MM.1S (cell line): ENCODE results near the gene TARP.
"Not testable (repeated sequence)": the region's sequence is repeated elsewhere in the genome, so short reads cannot be mapped to it uniquely, and the experiment has no call there.

Experiments used
- DNase-seq: peaks from one replicate; pipeline ENCODE4 v3.0.0-alpha.2; 2015
- H2AFZ ChIP-seq: fragments of 300-600 bp; sonication (generic); 2 replicates; pipeline ENCODE4 v1.6.0; 2016; ENCODE audit warnings: antibody characterized with exemption, low read length
- H3F3A ChIP-seq: fragments of 300-600 bp; sonication (generic); 2 replicates; pipeline ENCODE4 v1.6.1; 2016; ENCODE audit warnings: mild to moderate bottlenecking, antibody characterized with exemption, low read length, moderate library complexity, mixed read lengths; ENCODE audit not compliant: insufficient read depth
- H3K27ac ChIP-seq: fragments of 300-600 bp; sonication (generic); 2 replicates; pipeline ENCODE4 v1.5.1; 2016; ENCODE audit warnings: mild to moderate bottlenecking, low read length
- H3K27me3 ChIP-seq: fragments of 300-600 bp; sonication (generic); replicated peaks from 2 replicates; pipeline ENCODE4 v1.6.0; 2016; ENCODE audit warnings: low read length; ENCODE audit not compliant: insufficient read depth
- H3K36me3 ChIP-seq: fragments of 300-600 bp; sonication (generic); replicated peaks from 2 replicates; pipeline ENCODE4 v1.6.1; 2016; ENCODE audit warnings: mild to moderate bottlenecking, low read length, mixed read lengths; ENCODE audit not compliant: insufficient read depth
- H3K4me1 ChIP-seq: fragments of 300-600 bp; sonication (generic); 2 replicates; pipeline ENCODE4 v1.6.1; 2016; ENCODE audit warnings: low read length, mixed read lengths
- H3K4me2 ChIP-seq: fragments of 300-600 bp; sonication (generic); 2 replicates; pipeline ENCODE4 v1.6.0; 2016; ENCODE audit warnings: low read depth, low read length
- H3K4me3 ChIP-seq: fragments of 300-600 bp; sonication (generic); 2 replicates; pipeline ENCODE4 v1.5.1; 2016; ENCODE audit warnings: low read length, mixed read lengths
- H3K79me2 ChIP-seq: fragments of 300-600 bp; sonication (generic); 2 replicates; pipeline ENCODE4 v1.6.1; 2016; ENCODE audit warnings: mixed run types, low read length, mixed read lengths
- H3K9ac ChIP-seq: fragments of 300-600 bp; sonication (generic); 2 replicates; pipeline ENCODE4 v1.6.1; 2016; ENCODE audit warnings: low read length, mixed read lengths
- H3K9me2 ChIP-seq: fragments of 300-600 bp; sonication (generic); replicated peaks from 2 replicates; pipeline ENCODE4 v1.6.1; 2016; ENCODE audit warnings: mild to moderate bottlenecking, low read length, mixed read lengths; ENCODE audit not compliant: insufficient read depth
- H3K9me3 ChIP-seq: fragments of 300-600 bp; sonication (generic); replicated peaks from 2 replicates; pipeline ENCODE4 v1.6.1; 2016; ENCODE audit warnings: mild to moderate bottlenecking, low read length, mixed read lengths; ENCODE audit not compliant: insufficient read depth
- H4K20me1 ChIP-seq: fragments of 300-600 bp; sonication (generic); 2 replicates; pipeline ENCODE4 v1.6.1; 2016; ENCODE audit warnings: mild to moderate bottlenecking, low read length, moderate library complexity, mixed read lengths; ENCODE audit not compliant: insufficient read depth
- EZH2 ChIP-seq: fragments of 300-600 bp; sonication (generic); optimal IDR thresholded peaks from 2 replicates; pipeline ENCODE3; 2017; ENCODE audit warnings: low read depth, mild to moderate bottlenecking, antibody characterized with exemption, low read length, mixed read lengths
- EZH2phosphoT487 ChIP-seq: fragments of 300-600 bp; sonication (generic); IDR thresholded peaks from 2 replicates; pipeline ENCODE4 v1.6.1; 2018; ENCODE audit warnings: antibody characterized with exemption, low read length
- TF ChIP-seq, protein P1 (sequence below): fragments of 300-600 bp; sonication (generic); IDR thresholded peaks from 2 replicates; pipeline ENCODE4 v1.5.1; 2016; ENCODE audit warnings: antibody characterized with exemption, low read length, mixed read lengths

TARP gene

DNA sequence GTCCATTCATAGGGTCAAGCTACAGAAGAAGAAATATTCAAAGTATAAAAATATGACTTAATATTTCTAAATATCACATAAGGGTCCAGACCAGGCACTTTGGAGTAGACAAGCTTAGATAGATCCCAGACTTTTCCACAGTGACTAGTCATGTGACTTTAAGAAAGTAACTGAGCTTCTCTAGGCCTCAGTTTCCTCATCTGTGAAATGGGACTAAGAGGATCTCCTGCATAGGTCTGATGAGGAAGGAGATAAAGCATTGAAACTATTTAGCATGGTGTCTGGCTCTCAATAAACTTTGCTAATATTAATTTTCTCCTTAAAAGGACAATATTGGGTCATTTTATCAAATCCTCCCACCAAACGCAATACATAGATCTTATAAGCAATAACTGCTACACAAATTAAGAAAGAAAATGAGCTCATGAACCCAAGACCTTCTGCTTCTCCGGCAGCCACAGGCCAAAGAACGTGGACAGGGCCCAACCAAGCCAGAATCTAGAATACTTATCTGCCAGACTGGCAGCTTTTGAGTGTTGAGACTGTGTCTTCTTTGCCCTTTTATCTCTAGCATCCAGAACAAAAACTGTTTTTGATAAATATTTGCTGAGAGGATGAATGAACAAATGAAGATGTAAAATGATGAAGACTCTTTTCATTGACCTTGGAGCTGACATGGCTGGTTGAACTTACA is 1.6 kb upstream of the TARP start:
- Histone ChIP-seq H3K36me3 (no peaks in the 10 kb centered on the region), H3F3A (no peaks in the 10 kb centered on the region), H3K27me3 (no peaks in the 10 kb centered on the region), H3K27ac (no peak overlapping the region), H3K79me2 (no peaks in the 10 kb centered on the region), H3K4me1 (no peaks in the 10 kb centered on the region), H3K4me2 (no peak overlapping the region), H3K9me2 (no peaks in the 10 kb centered on the region), H3K9me3 (no peaks in the 10 kb centered on the region), H2AFZ (no peak overlapping the region), H3K4me3 (no peak overlapping the region), H4K20me1 (no peaks in the 10 kb centered on the region), H3K9ac (no peak overlapping the region)
- no peak for TF ChIP-seq EZH2phosphoT487
- TF ChIP-seq, protein P1, sequence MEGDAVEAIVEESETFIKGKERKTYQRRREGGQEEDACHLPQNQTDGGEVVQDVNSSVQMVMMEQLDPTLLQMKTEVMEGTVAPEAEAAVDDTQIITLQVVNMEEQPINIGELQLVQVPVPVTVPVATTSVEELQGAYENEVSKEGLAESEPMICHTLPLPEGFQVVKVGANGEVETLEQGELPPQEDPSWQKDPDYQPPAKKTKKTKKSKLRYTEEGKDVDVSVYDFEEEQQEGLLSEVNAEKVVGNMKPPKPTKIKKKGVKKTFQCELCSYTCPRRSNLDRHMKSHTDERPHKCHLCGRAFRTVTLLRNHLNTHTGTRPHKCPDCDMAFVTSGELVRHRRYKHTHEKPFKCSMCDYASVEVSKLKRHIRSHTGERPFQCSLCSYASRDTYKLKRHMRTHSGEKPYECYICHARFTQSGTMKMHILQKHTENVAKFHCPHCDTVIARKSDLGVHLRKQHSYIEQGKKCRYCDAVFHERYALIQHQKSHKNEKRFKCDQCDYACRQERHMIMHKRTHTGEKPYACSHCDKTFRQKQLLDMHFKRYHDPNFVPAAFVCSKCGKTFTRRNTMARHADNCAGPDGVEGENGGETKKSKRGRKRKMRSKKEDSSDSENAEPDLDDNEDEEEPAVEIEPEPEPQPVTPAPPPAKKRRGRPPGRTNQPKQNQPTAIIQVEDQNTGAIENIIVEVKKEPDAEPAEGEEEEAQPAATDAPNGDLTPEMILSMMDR = no peak
- no peak for TF ChIP-seq EZH2
- no peak for DNase-seq

DNA sequence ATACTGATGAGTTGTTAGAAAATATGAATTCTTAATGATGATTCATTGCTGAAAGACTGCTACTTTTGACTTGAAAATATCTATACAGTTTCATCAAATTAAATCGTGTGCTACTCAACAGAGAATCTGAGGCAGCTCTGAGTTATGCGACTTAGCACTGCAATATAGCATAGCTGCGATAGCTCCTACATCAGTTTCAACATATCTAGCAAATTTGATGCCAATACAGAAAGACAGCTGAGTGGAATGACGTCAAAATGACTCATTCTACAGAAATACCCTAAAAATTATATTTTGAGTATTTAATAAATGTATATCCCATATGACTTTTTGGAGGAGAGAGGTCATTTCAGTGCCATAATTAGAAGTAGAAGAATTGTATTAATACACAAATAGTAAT is 1.1 kb upstream of the TARP start:
- no peaks in the 10 kb centered on the region for H3F3A ChIP-seq
- TF ChIP-seq, protein P1 = no peak
- TF ChIP-seq EZH2phosphoT487 (no peak), EZH2 (no peak)
- no peak overlapping the region for H3K27ac ChIP-seq
- no peak overlapping the region for H3K4me3 ChIP-seq
- no peaks in the 10 kb centered on the region for H4K20me1 ChIP-seq
- no peaks in the 10 kb centered on the region for H3K79me2 ChIP-seq
- H3K27me3 ChIP-seq = no peaks in the 10 kb centered on the region
- H3K9ac ChIP-seq = no peak overlapping the region
- H3K4me1 ChIP-seq = no peaks in the 10 kb centered on the region
- no peaks in the 10 kb centered on the region for H3K9me3 ChIP-seq
- no peaks in the 10 kb centered on the region for H3K9me2 ChIP-seq
- H3K4me2 ChIP-seq = no peak overlapping the region
- no peaks in the 10 kb centered on the region for H3K36me3 ChIP-seq
- H2AFZ ChIP-seq = no peak overlapping the region
- DNase-seq = no peak

DNA sequence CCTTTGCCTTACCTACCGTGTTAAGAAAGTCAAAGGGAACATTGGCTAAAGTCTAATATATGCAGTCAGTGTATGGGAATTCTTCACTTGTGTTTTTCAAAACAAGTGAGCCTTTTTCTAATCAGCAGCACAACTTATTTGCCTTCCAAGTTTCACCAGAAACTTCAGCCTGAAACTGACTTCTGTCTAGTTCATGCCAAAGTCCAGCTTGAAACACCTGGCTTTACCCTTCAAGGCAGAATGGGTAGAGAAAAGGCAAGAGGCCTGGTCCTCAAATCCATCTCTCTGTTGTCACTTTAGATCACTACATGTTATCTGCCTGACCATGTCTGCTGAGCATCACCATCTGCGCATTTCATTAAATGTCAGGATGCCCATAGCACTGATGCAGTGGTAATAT is 3.0 kb downstream of the TARP start:
- H3F3A ChIP-seq, H3K27ac ChIP-seq, DNase-seq, H3K9ac ChIP-seq, H3K79me2 ChIP-seq, H4K20me1 ChIP-seq, H3K4me3 ChIP-seq, H3K36me3 ChIP-seq, H3K4me1 ChIP-seq, H2AFZ ChIP-seq, H3K9me2 ChIP-seq, H3K27me3 ChIP-seq, H3K9me3 ChIP-seq, H3K4me2 ChIP-seq: not testable (repeated sequence)

DNA sequence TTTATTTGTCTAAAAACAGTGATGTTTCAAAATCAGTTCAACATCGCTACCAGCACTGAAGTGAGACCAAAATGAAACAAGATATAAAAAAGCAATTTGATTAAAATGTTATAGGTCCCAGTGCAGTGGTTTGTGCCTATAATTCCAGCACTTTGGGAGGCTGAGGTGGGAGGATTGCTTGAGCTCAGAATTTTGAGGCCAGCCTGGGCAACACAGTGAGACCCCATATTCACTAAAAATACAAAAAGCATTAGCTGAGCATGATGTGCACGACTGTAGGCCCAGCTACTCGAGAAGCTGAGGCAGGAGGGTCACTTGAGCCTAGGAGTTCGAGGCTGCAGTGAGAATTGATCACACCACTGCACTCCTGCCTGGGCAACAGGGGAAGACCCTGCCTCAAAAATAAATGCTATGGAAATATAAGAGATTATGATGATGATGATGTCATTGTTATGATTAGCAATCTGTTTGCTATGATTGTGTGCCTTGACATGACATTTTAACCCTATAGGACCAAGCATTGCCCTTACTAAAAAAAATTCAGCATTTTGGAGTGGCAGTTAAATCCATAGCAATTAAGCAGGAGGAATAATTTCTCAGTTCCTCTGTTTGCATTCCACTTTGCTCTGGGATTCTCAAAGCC is 3.6 kb downstream of the TARP start:
- H4K20me1 ChIP-seq, H3K27ac ChIP-seq, H3K9ac ChIP-seq, H3K4me2 ChIP-seq, H3K79me2 ChIP-seq, H3K27me3 ChIP-seq, H3K4me1 ChIP-seq, H3K9me2 ChIP-seq, H3K4me3 ChIP-seq, DNase-seq, H3F3A ChIP-seq, H3K36me3 ChIP-seq, H2AFZ ChIP-seq, H3K9me3 ChIP-seq: not testable (repeated sequence)

DNA sequence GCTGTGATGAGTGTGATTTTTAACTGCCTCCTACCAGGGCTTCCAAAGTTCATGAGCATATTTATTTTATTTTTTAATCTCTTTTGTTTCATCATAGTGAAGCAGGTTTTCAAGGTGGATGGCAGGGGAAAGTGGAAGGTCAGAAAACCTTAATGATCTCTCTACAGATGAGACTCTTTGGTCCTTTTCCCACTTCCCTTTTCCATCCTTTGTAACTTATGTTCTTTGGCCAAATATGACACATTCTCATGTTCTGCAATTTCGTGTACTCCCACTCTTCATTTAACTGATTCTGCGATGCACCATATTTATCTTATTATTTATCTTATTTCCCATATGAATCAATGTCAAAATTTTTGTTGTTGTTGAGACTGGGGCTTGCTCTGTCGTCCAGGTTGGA is 7.5 kb downstream of the TARP start:
- not testable (repeated sequence) for H3K79me2 ChIP-seq, H3K4me3 ChIP-seq, H3K27me3 ChIP-seq, DNase-seq, H3K36me3 ChIP-seq, H3K9ac ChIP-seq, H3K4me2 ChIP-seq, H3K4me1 ChIP-seq, H3K27ac ChIP-seq, H3F3A ChIP-seq, H3K9me3 ChIP-seq, H4K20me1 ChIP-seq, H3K9me2 ChIP-seq, H2AFZ ChIP-seq

DNA sequence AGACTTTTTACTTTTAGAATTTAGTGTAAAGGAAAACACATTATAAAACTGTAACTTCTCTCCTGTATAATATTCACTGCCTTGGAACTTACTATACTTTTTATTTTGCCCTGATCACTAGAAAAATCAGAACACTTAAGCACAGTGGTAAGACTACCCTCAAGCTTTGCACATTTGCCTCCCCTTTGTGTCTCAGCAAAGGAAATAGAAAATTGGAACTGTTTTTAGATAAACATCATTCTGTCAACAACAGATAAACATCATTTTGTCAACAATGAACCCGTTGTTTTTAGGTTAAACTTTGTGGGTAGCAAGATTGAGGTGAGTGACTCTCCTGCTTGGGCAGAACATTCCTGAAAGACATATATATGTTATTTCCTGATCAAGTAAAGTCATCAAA is 8.8 kb downstream of the TARP start:
- DNase-seq, H3K9me2 ChIP-seq, H3K4me1 ChIP-seq, H3K27ac ChIP-seq, H3K4me3 ChIP-seq, H3K4me2 ChIP-seq, H3K27me3 ChIP-seq, H3K9ac ChIP-seq, H3F3A ChIP-seq, H4K20me1 ChIP-seq, H3K9me3 ChIP-seq, H2AFZ ChIP-seq, H3K79me2 ChIP-seq, H3K36me3 ChIP-seq: not testable (repeated sequence)
